Measurements from ENCODE around the gene SNAI1.

Gene SNAI1

GRCh38 chr20:50029083-50029696, 46.4 kb downstream of the SNAI1 start:
- no peaks in the 10 kb centered on the region for H3K9me3 Mint-ChIP-seq
- peak overlapping the region in 1 of 3 experiments; percentile 45 for H3K27ac Mint-ChIP-seq
- peaks cover 9% of the 10 kb centered on the region for H3K27me3 Mint-ChIP-seq (ENCODE audit: low read depth)
- peaks cover 10% of the 10 kb centered on the region for H3K4me1 Mint-ChIP-seq
- no peak for TF ChIP-seq CTCF (IDR thresholded peaks at IDR 0.05; ENCODE audit: unreplicated experiment in 3 of 3)
- peak overlapping the region in 1 of 3 experiments; percentile 43 for H3K4me3 Mint-ChIP-seq
- no peaks in the 10 kb centered on the region for H3K36me3 Mint-ChIP-seq (ENCODE audit: low read depth)

- Mint-ChIP-seq H3K4me3 (no peak overlapping the region), H3K27me3 (ENCODE audit: low read depth) (peaks cover 9% of the 10 kb centered on the region), H3K9me3 (no peaks in the 10 kb centered on the region), H3K4me1 (peaks cover 10% of the 10 kb centered on the region), H3K27ac (peak overlapping the region in 2 of 3 experiments; percentile 26 to 63), H3K36me3 (ENCODE audit: low read depth) (no peaks in the 10 kb centered on the region)
- no peak for TF ChIP-seq CTCF (IDR thresholded peaks at IDR 0.05; ENCODE audit: unreplicated experiment in 3 of 3)
These were observed 47.1 kb downstream of the SNAI1 start for GRCh38 chr20:50029697-50030461.

- Mint-ChIP-seq H3K4me3 (no peak overlapping the region), H3K4me1 (peaks cover 10% of the 10 kb centered on the region), H3K36me3 (ENCODE audit: low read depth) (no peaks in the 10 kb centered on the region), H3K9me3 (no peaks in the 10 kb centered on the region), H3K27me3 (ENCODE audit: low read depth) (peaks cover 8% of the 10 kb centered on the region), H3K27ac (peak overlapping the region in 1 of 3 experiments; percentile 59)
- no peak for TF ChIP-seq CTCF (IDR thresholded peaks at IDR 0.05; ENCODE audit: unreplicated experiment in 3 of 3)
These were observed 50.3 kb downstream of the SNAI1 start for GRCh38 chr20:50032955-50033666.

- Mint-ChIP-seq H3K27ac (peak overlapping the region in 2 of 3 experiments; percentile 26 to 30), H3K4me1 (peaks cover 13% of the 10 kb centered on the region), H3K4me3 (no peak overlapping the region), H3K9me3 (no peaks in the 10 kb centered on the region), H3K36me3 (ENCODE audit: low read depth) (no peaks in the 10 kb centered on the region), H3K27me3 (ENCODE audit: low read depth) (peaks cover 8% of the 10 kb centered on the region)
- TF ChIP-seq CTCF (IDR thresholded peaks at IDR 0.05; ENCODE audit: unreplicated experiment in 3 of 3) = no peak
These were observed 51.9 kb downstream of the SNAI1 start for GRCh38 chr20:50034567-50035180.

GRCh38 chr20:50036703-50037102, 53.9 kb downstream of the SNAI1 start:
- Mint-ChIP-seq H3K4me1 (peaks cover 12% of the 10 kb centered on the region), H3K4me3 (no peak overlapping the region), H3K9me3 (no peaks in the 10 kb centered on the region), H3K36me3 (ENCODE audit: low read depth) (no peaks in the 10 kb centered on the region), H3K27ac (no peak overlapping the region), H3K27me3 (ENCODE audit: low read depth) (peaks cover 3% of the 10 kb centered on the region)
- TF ChIP-seq CTCF (IDR thresholded peaks at IDR 0.05; ENCODE audit: unreplicated experiment in 3 of 3) = no peak
